HepG2 (cell line): ENCODE results near the gene SCGB2B2. TPM values are rescaled to one million over a fixed set of nuclear protein-coding genes. Genes with fewer than 3 reads are reported as not detected.
A peak's percentile ranks its signal among the peaks of the same experiment; 100 is the strongest.

Experiments used
- CBX2 ChIP-seq, 2 experiments: fragments of 200-600 bp in 1 of 2; sonication (generic); formaldehyde crosslinking in 1 of 2; IDR thresholded peaks; 2 replicates each; pipeline versions ENCODE4 v1.7.0 to v1.8.1; 2018 to 2022; ENCODE audit warnings: low read depth in 2 of 2, low read length in 1 of 2, mild to moderate bottlenecking in 1 of 2, missing genetic modification reagents in 1 of 2
- CC2D1A ChIP-seq: sonication (generic); formaldehyde crosslinking; IDR thresholded peaks from 2 replicates; pipeline ENCODE4 v1.8.1; 2023; ENCODE audit warnings: mild to moderate bottlenecking, missing genetic modification reagents
- ESRRA ChIP-seq: sonication (generic); formaldehyde crosslinking; IDR thresholded peaks from 2 replicates; pipeline ENCODE4 v1.5.1; 2020; ENCODE audit warnings: mild to moderate bottlenecking, low read depth, missing genetic modification reagents
- ETV6 ChIP-seq: sonication (generic); formaldehyde crosslinking; conservative IDR thresholded peaks from 2 replicates; pipeline ENCODE4 v1.4.0; 2020; ENCODE audit warnings: missing genetic modification reagents
- FOXP1 ChIP-seq, 2 experiments: fragments of 450-650 bp in 1 of 2; IDR thresholded peaks; 2 replicates each; pipeline ENCODE4 v1.6.1; 2017 to 2018; ENCODE audit warnings: antibody characterized with exemption in 1 of 2
- HOXA3 ChIP-seq: sonication (generic); formaldehyde crosslinking; IDR thresholded peaks from 2 replicates; pipeline ENCODE4 v1.5.0; 2020; ENCODE audit warnings: missing genetic modification reagents
- IRX3 ChIP-seq: sonication (generic); formaldehyde crosslinking; IDR thresholded peaks from 2 replicates; pipeline ENCODE4 v1.8.1; 2023; ENCODE audit warnings: mild to moderate bottlenecking, low read depth, missing genetic modification reagents, borderline replicate concordance
- NR0B2 ChIP-seq: sonication (generic); formaldehyde crosslinking; IDR thresholded peaks from 2 replicates; pipeline ENCODE4 v1.4.0; 2020; ENCODE audit warnings: mild to moderate bottlenecking, missing genetic modification reagents
- PITX1 ChIP-seq: sonication (generic); formaldehyde crosslinking; IDR thresholded peaks from 2 replicates; pipeline ENCODE4 v1.5.1; 2020; ENCODE audit warnings: mild to moderate bottlenecking, missing genetic modification reagents
- PTBP1 ChIP-seq: fragments of 200-400 bp; formaldehyde crosslinking; IDR thresholded peaks from 2 replicates; pipeline ENCODE4 v1.6.1; 2018; ENCODE audit warnings: low read length, low read depth; ENCODE audit not compliant: poor library complexity, severe bottlenecking
- SOX13 ChIP-seq, 3 experiments: fragments of 450-650 bp in 1 of 3; sonication (generic) in 1 of 3; formaldehyde crosslinking in 1 of 3; IDR thresholded peaks in 2 of 3; conservative IDR thresholded peaks in 1 of 3; 2 replicates each; pipeline versions ENCODE4 v1.5.0 to v1.6.1; 2016 to 2020; ENCODE audit warnings: antibody characterized with exemption in 1 of 3, mild to moderate bottlenecking in 1 of 3, missing compliant biosample characterization in 1 of 3, missing genetic modification reagents in 1 of 3, moderate library complexity in 1 of 3
- STAT6 ChIP-seq: sonication (generic); formaldehyde crosslinking; IDR thresholded peaks from 2 replicates; pipeline ENCODE4 v1.4.0; 2020; ENCODE audit warnings: missing genetic modification reagents, mild to moderate bottlenecking, borderline replicate concordance
- TAF15 ChIP-seq: fragments of 200-400 bp; formaldehyde crosslinking; IDR thresholded peaks from one replicate; pipeline ENCODE4 v1.6.1; 2018; ENCODE audit warnings: mild to moderate bottlenecking, low read depth, low read length; ENCODE audit not compliant: poor library complexity, severe bottlenecking
- TCF7L2 ChIP-seq: IDR thresholded peaks from 2 replicates; pipeline ENCODE4 v1.6.1; 2011; ENCODE audit warnings: mild to moderate bottlenecking, low read depth, low read length, moderate library complexity
- USF2 ChIP-seq, 2 experiments: sonication (generic) in 1 of 2; formaldehyde crosslinking in 1 of 2; IDR thresholded peaks; 2 replicates each; pipeline versions ENCODE4 v1.5.1 to v1.6.1; 2011 to 2020; ENCODE audit warnings: borderline replicate concordance in 1 of 2, low read depth in 1 of 2, low read length in 1 of 2, mild to moderate bottlenecking in 1 of 2, missing genetic modification reagents in 1 of 2, moderate library complexity in 1 of 2
- XRCC5 ChIP-seq: fragments of 200-400 bp; formaldehyde crosslinking; optimal IDR thresholded peaks from 2 replicates; pipeline ENCODE3; 2017; ENCODE audit warnings: mild to moderate bottlenecking, low read length
- ZFY ChIP-seq: sonication (generic); formaldehyde crosslinking; IDR thresholded peaks from 2 replicates; pipeline ENCODE4 v1.4.0; 2020; ENCODE audit warnings: missing genetic modification reagents
- ZKSCAN5 ChIP-seq: sonication (generic); formaldehyde crosslinking; IDR thresholded peaks from 2 replicates; pipeline ENCODE4 v1.5.1; 2020; ENCODE audit warnings: mild to moderate bottlenecking, missing genetic modification reagents
- ZNF232 ChIP-seq: sonication (generic); formaldehyde crosslinking; IDR thresholded peaks from 2 replicates; pipeline ENCODE4 v1.4.0; 2020; ENCODE audit warnings: missing genetic modification reagents, borderline replicate concordance
- ZNF549 ChIP-seq: sonication (generic); formaldehyde crosslinking; IDR thresholded peaks from 2 replicates; pipeline ENCODE4 v1.5.0; 2020; ENCODE audit warnings: missing genetic modification reagents
- ZNF577 ChIP-seq: sonication (generic); formaldehyde crosslinking; IDR thresholded peaks from 2 replicates; pipeline ENCODE4 v1.4.0; 2020; ENCODE audit warnings: mild to moderate bottlenecking, low read depth, missing genetic modification reagents, borderline replicate concordance
- ZNF747 ChIP-seq: sonication (generic); formaldehyde crosslinking; IDR thresholded peaks from 2 replicates; pipeline ENCODE4 v1.8.1; 2023; ENCODE audit warnings: missing genetic modification reagents, mild to moderate bottlenecking, borderline replicate concordance
- ZNF766 ChIP-seq: sonication (generic); formaldehyde crosslinking; IDR thresholded peaks from 2 replicates; pipeline ENCODE4 v1.5.0; 2020; ENCODE audit warnings: missing genetic modification reagents, borderline replicate concordance
- ZNF780A ChIP-seq: sonication (generic); formaldehyde crosslinking; IDR thresholded peaks from 2 replicates; pipeline ENCODE4 v1.8.0; 2022; ENCODE audit warnings: mild to moderate bottlenecking, missing genetic modification reagents, moderate library complexity
- polyA plus RNA-seq, 8 experiments: library from polyadenylated mRNA; depleted of rRNA in 3 of 8; stranded (reverse) in 7 of 8; unstranded in 1 of 8; fragments of >200 nt; fragmentation: Illumina TruSeq in 4 of 8; extraction: Trizol in 4 of 8; gene quantifications; 2 replicates each; pipeline versions ENCODE4 v1.2.1 to v1.2.3, GENCODE V29; 2011 to 2016; ENCODE audit warnings: low read depth in 4 of 8, missing spikeins in 1 of 8, mixed read lengths in 1 of 8; ENCODE audit not compliant: insufficient read depth in 1 of 8
- total RNA-seq, 5 experiments: library from RNA; depleted of rRNA; stranded (reverse); fragments of >200 nt; fragmentation: Illumina TruSeq; extraction: Trizol; gene quantifications; 2 replicates each; pipeline ENCODE4 v1.2.3, GENCODE V29; 2016; ENCODE audit warnings: low read depth in 1 of 5

Gene SCGB2B2
- total and polyA plus RNA-seq, 2 of the 13 experiments (the other 11 are each of a cell fraction or from before 2014, with no cell fraction given), result 0.03 TPM; not detected in 1

- TF ChIP-seq ZFY (CRISPR knock-in tag), result no peak
- no peak for TF ChIP-seq USF2 (IDR thresholded peaks at IDR 0.05; ENCODE audit: low read depth, low read length)
- TF ChIP-seq USF2 (CRISPR knock-in tag; IDR thresholded peaks at IDR 0.05; ENCODE audit: borderline replicate concordance), result no peak
- no peak for TF ChIP-seq STAT6
- no peak for TF ChIP-seq ZNF549 (CRISPR knock-in tag)
- no peak for TF ChIP-seq ZNF747 (CRISPR knock-in tag)
- no peak for TF ChIP-seq XRCC5
- no peak for TF ChIP-seq ESRRA (CRISPR knock-in tag)
- no peak for TF ChIP-seq ZKSCAN5 (CRISPR knock-in tag)
- no peak for TF ChIP-seq PITX1 (CRISPR knock-in tag)
- no peak for TF ChIP-seq TCF7L2
- peak; percentile 64 for TF ChIP-seq SOX13 (IDR thresholded peaks at IDR 0.05)
- TF ChIP-seq SOX13 (CRISPR knock-in tag; conservative IDR thresholded peaks at IDR 0.05 in 1 of 2, IDR thresholded peaks at IDR 0.05 in 1 of 2), result peak in 1 of 2 experiments; percentile 96; a peak in 2 of 4 replicates
- TF ChIP-seq ETV6 (CRISPR knock-in tag), result no peak
- no peak for TF ChIP-seq TAF15
- no peak for TF ChIP-seq CC2D1A (CRISPR knock-in tag)
- TF ChIP-seq ZNF780A (CRISPR knock-in tag), result no peak
- TF ChIP-seq NR0B2 (CRISPR knock-in tag), result no peak
- no peak for TF ChIP-seq IRX3 (CRISPR knock-in tag)
- no peak for TF ChIP-seq PTBP1
- TF ChIP-seq CBX2 (IDR thresholded peaks at IDR 0.05; ENCODE audit: low read depth, low read length), result no peak
- no peak for TF ChIP-seq CBX2 (CRISPR knock-in tag; IDR thresholded peaks at IDR 0.05; ENCODE audit: low read depth)
- TF ChIP-seq HOXA3 (CRISPR knock-in tag), result 0 out of 2 replicates have a peak, but pooled peaks have one; percentile 26
- no peak for TF ChIP-seq FOXP1 (IDR thresholded peaks at IDR 0.05)
- TF ChIP-seq FOXP1 (CRISPR knock-in tag; IDR thresholded peaks at IDR 0.05), result peak; percentile 85
- no peak for TF ChIP-seq ZNF766
- TF ChIP-seq ZNF577 (CRISPR knock-in tag), result no peak
- TF ChIP-seq ZNF232, result 0 out of 2 replicates have a peak, but pooled peaks have one; percentile 26
These were observed 3.4 kb downstream of the SCGB2B2 start (continued) for GRCh38 chr19:34673590-34673989.
